HG03045 (cell line): ENCODE data around the gene FXYD1.
"Not testable (repeated sequence)": the region's sequence is repeated elsewhere in the genome, so short reads cannot be mapped to it uniquely, and the experiment has no call there.

Experiments
- ATAC-seq: cut with Tn5 transposase; IDR thresholded peaks from one replicate; pipeline ENCODE4 v1.9.1; 2021; ENCODE audit warnings: mild to moderate bottlenecking, moderate library complexity; ENCODE audit not compliant: unreplicated experiment

The FXYD1 gene

GRCh38 chr19:35124098-35125060, 14.2 kb upstream of the FXYD1 start:
- peak; percentile 59 for ATAC-seq

GRCh38 chr19:35125270-35125717, 13.3 kb upstream of the FXYD1 start:
- ATAC-seq, result no peak

- ATAC-seq, result no peak
These were observed 12.6 kb upstream of the FXYD1 start for GRCh38 chr19:35125749-35126623.

- no peak for ATAC-seq
These were observed 12.0 kb upstream of the FXYD1 start for GRCh38 chr19:35126624-35126959.

GRCh38 chr19:35127871-35128270, 10.8 kb upstream of the FXYD1 start:
- no peak for ATAC-seq

GRCh38 chr19:35128398-35129057, 10.1 kb upstream of the FXYD1 start:
- no peak for ATAC-seq

GRCh38 chr19:35129724-35130274, 8.8 kb upstream of the FXYD1 start:
- not testable (repeated sequence) for ATAC-seq

- no peak for ATAC-seq
These were observed 7.6 kb upstream of the FXYD1 start for GRCh38 chr19:35130761-35131720.

- no peak for ATAC-seq
These were observed 6.4 kb upstream of the FXYD1 start for GRCh38 chr19:35132254-35132653.

- no peak for ATAC-seq
These were observed 4.8 kb upstream of the FXYD1 start for GRCh38 chr19:35133826-35134225.

- no peak for ATAC-seq
These were observed 3.9 kb upstream of the FXYD1 start, which contains the start of gene LGI4 for GRCh38 chr19:35134601-35135242. Gene LGI4 (minus strand): TSS chr19:35135059. CDS start chr19:35134680, 379 bp downstream.

GRCh38 chr19:35135389-35135909, 3.2 kb upstream of the FXYD1 start:
- ATAC-seq, result no peak

- ATAC-seq, result no peak
These were observed 2.4 kb upstream of the FXYD1 start for GRCh38 chr19:35136231-35136630.

GRCh38 chr19:35136977-35137702, 1.5 kb upstream of the FXYD1 start:
- no peak for ATAC-seq

GRCh38 chr19:35140207-35140961, 1.8 kb downstream of the FXYD1 start:
- no peak for ATAC-seq

GRCh38 chr19:35140962-35141836, 2.6 kb downstream of the FXYD1 start:
- ATAC-seq, result no peak
